A549 treated with RU486 at 1 μM for 4 hours (cell line): ENCODE results near the gene ARHGAP26. TPM values are rescaled to one million over a fixed set of nuclear protein-coding genes. Genes with fewer than 3 reads are reported as not detected.

Experiments used
- total RNA-seq: library from RNA; stranded (reverse); fragments of 200-300 nt; extraction: Qiagen RNA extraction; gene quantifications from 5 replicates; pipeline ENCODE4 v1.2.3, GENCODE V29; 2022; ENCODE audit warnings: low read depth

The ARHGAP26 gene
- 8.0 to 11.6 TPM (median 9.2 TPM) in 5 replicates for total RNA-seq

GRCh38 chr5:142769793-142770649, at the start of gene ARHGAP26:
Gene ARHGAP26, plus strand, starts transcription at chr5:142770377. Its CDS starts 385 bp downstream, at chr5:142770762.

Other genes starting within 250 kb of the ARHGAP26 start
- gene FGF1, start 84.3 kb upstream of the ARHGAP26 start, total RNA-seq = 0.30 to 1.4 TPM (median 0.38 TPM) in 5 replicates